HEK293 (cell line): Measurements from ENCODE around the gene B4GALT7.

Source experiments
- CTCF ChIA-PET: fragments of 350-600 bp; formaldehyde crosslinking; extraction: SDS; loops from one replicate; lab custom pipeline; 2021; ENCODE audit warnings: antibody characterized with exemption; lab: Yijun Ruan, JAX
- POLR2A ChIA-PET: fragments of 300-600 bp; formaldehyde crosslinking; extraction: SDS; loops from one replicate; lab custom pipeline; 2020; ENCODE audit warnings: antibody characterized with exemption, inconsistent platforms; lab: Yijun Ruan, JAX
- H3K27ac ChIP-seq: fragments of 200-500 bp; sonication (Bioruptor generic); 2 replicates; pipeline ENCODE4 v1.5.1; 2014; ENCODE audit warnings: low read depth, low read length, control low read depth, inconsistent platforms; ENCODE audit errors: extremely low read depth
- H3K36me3 ChIP-seq, 2 experiments: fragments of 200-500 bp in 1 of 2; sonication (Bioruptor generic) in 1 of 2; 1 replicate in 1 of 2; 2 replicates in 1 of 2; pipeline ENCODE4 v1.5.1; 2014 to 2017; ENCODE audit warnings: inconsistent platforms in 2 of 2, low read length in 2 of 2; ENCODE audit not compliant: control insufficient read depth in 2 of 2, insufficient read depth in 1 of 2
- H3K4me1 ChIP-seq: fragments of 200-500 bp; sonication (Bioruptor generic); 2 replicates; pipeline ENCODE4 v1.5.1; 2014; ENCODE audit warnings: mild to moderate bottlenecking, low read length, inconsistent platforms; ENCODE audit not compliant: control insufficient read depth, insufficient read depth
- H3K4me3 ChIP-seq: 2 replicates; pipeline ENCODE4 v1.5.1; 2011; ENCODE audit warnings: low read depth, mild to moderate bottlenecking, control low read depth, low read length, moderate library complexity
- H3K9me3 ChIP-seq: fragments of 200-500 bp; sonication (Bioruptor generic); 2 replicates; pipeline ENCODE4 v1.5.1; 2014; ENCODE audit warnings: low read depth, low read length, inconsistent platforms; ENCODE audit not compliant: control insufficient read depth, insufficient read depth
- GFI1B ChIP-seq: fragments of 450-650 bp; formaldehyde crosslinking; IDR thresholded peaks from 2 replicates; pipeline ENCODE4 v1.5.1; 2016; ENCODE audit warnings: missing biosample characterization, missing genetic modification characterization
- GLIS1 ChIP-seq: fragments of 450-650 bp; formaldehyde crosslinking; IDR thresholded peaks from 2 replicates; pipeline ENCODE4 v1.5.1; 2016; ENCODE audit warnings: missing biosample characterization, missing genetic modification characterization
- IKZF3 ChIP-seq: fragments of 450-650 bp; IDR thresholded peaks from 2 replicates; pipeline ENCODE4 v1.5.0; 2018; ENCODE audit warnings: missing biosample characterization, mild to moderate bottlenecking, missing genetic modification characterization, moderate library complexity
- KLF10 ChIP-seq: fragments of 450-650 bp; IDR thresholded peaks from 2 replicates; pipeline ENCODE4 v1.5.1; 2018; ENCODE audit warnings: missing biosample characterization, mild to moderate bottlenecking, missing genetic modification characterization
- MEIS1 ChIP-seq: sonication (generic); formaldehyde crosslinking; IDR thresholded peaks from 2 replicates; pipeline ENCODE4 v1.8.1; 2022; ENCODE audit warnings: missing genetic modification reagents, mild to moderate bottlenecking, borderline replicate concordance
- PATZ1 ChIP-seq: fragments of 450-650 bp; formaldehyde crosslinking; IDR thresholded peaks from 2 replicates; pipeline ENCODE4 v1.5.1; 2016; ENCODE audit warnings: missing biosample characterization, missing genetic modification characterization
- PRDM4 ChIP-seq: fragments of 450-650 bp; formaldehyde crosslinking; IDR thresholded peaks from 2 replicates; pipeline ENCODE4 v1.5.1; 2017; ENCODE audit warnings: missing biosample characterization, missing genetic modification characterization
- ZBTB10 ChIP-seq: fragments of 450-650 bp; formaldehyde crosslinking; IDR thresholded peaks from 2 replicates; pipeline ENCODE4 v1.5.1; 2016; ENCODE audit warnings: missing biosample characterization, missing genetic modification characterization
- ZBTB11 ChIP-seq: fragments of 450-650 bp; formaldehyde crosslinking; conservative IDR thresholded peaks from 2 replicates; pipeline ENCODE4 v1.5.1; 2016; ENCODE audit warnings: low read depth, missing biosample characterization, missing genetic modification characterization
- ZBTB48 ChIP-seq: fragments of 450-650 bp; formaldehyde crosslinking; IDR thresholded peaks from 2 replicates; pipeline ENCODE4 v1.5.1; 2016; ENCODE audit warnings: missing biosample characterization, missing genetic modification characterization
- ZFP41 ChIP-seq: fragments of 450-650 bp; formaldehyde crosslinking; IDR thresholded peaks from 2 replicates; pipeline ENCODE4 v1.5.1; 2016; ENCODE audit warnings: missing biosample characterization, missing genetic modification characterization, borderline replicate concordance
- ZNF16 ChIP-seq: fragments of 450-650 bp; formaldehyde crosslinking; IDR thresholded peaks from 2 replicates; pipeline ENCODE4 v1.5.1; 2016; ENCODE audit warnings: low read depth, missing biosample characterization, missing genetic modification characterization
- ZNF24 ChIP-seq: fragments of 450-650 bp; formaldehyde crosslinking; IDR thresholded peaks from 2 replicates; pipeline ENCODE4 v1.5.1; 2016; ENCODE audit warnings: missing biosample characterization, missing genetic modification characterization
- ZNF341 ChIP-seq: fragments of 450-650 bp; formaldehyde crosslinking; IDR thresholded peaks from 2 replicates; pipeline ENCODE4; 2016; ENCODE audit warnings: low read depth, missing biosample characterization, missing genetic modification characterization
- ZNF366 ChIP-seq: fragments of 450-650 bp; formaldehyde crosslinking; conservative IDR thresholded peaks from 2 replicates; pipeline ENCODE4 v1.5.1; 2016; ENCODE audit warnings: missing biosample characterization, missing genetic modification characterization
- ZNF473 ChIP-seq: fragments of 450-650 bp; formaldehyde crosslinking; IDR thresholded peaks from 2 replicates; pipeline ENCODE4 v1.5.1; 2017; ENCODE audit warnings: missing biosample characterization, missing genetic modification characterization
- ZNF48 ChIP-seq: fragments of 450-650 bp; formaldehyde crosslinking; IDR thresholded peaks from 2 replicates; pipeline ENCODE4 v1.5.1; 2016; ENCODE audit warnings: missing biosample characterization, missing genetic modification characterization
- ZNF548 ChIP-seq: fragments of 450-650 bp; formaldehyde crosslinking; IDR thresholded peaks from 2 replicates; pipeline ENCODE4 v1.5.1; 2016; ENCODE audit warnings: missing biosample characterization, missing genetic modification characterization
- ZNF549 ChIP-seq: fragments of 450-650 bp; IDR thresholded peaks from 2 replicates; pipeline ENCODE4 v1.5.1; 2018; ENCODE audit warnings: missing biosample characterization, missing genetic modification characterization, mild to moderate bottlenecking, inconsistent platforms, moderate library complexity
- ZNF596 ChIP-seq: fragments of 450-650 bp; IDR thresholded peaks from 2 replicates; pipeline ENCODE4 v1.5.0; 2018; ENCODE audit warnings: missing biosample characterization, mild to moderate bottlenecking, missing genetic modification characterization, moderate library complexity
- ZNF621 ChIP-seq: fragments of 450-650 bp; formaldehyde crosslinking; IDR thresholded peaks from 2 replicates; pipeline ENCODE4 v1.5.1; 2017; ENCODE audit warnings: missing biosample characterization, missing genetic modification characterization
- ZNF692 ChIP-seq: fragments of 450-650 bp; formaldehyde crosslinking; IDR thresholded peaks from 2 replicates; pipeline ENCODE4 v1.5.1; 2016; ENCODE audit warnings: missing biosample characterization, missing genetic modification characterization
- ZNF701 ChIP-seq: fragments of 450-650 bp; formaldehyde crosslinking; IDR thresholded peaks from 2 replicates; pipeline ENCODE4 v1.5.1; 2016; ENCODE audit warnings: missing biosample characterization, missing genetic modification characterization
- ZNF785 ChIP-seq: fragments of 450-650 bp; formaldehyde crosslinking; IDR thresholded peaks from 2 replicates; pipeline ENCODE4 v1.5.1; 2016; ENCODE audit warnings: missing biosample characterization, missing genetic modification characterization
- ZXDB ChIP-seq: fragments of 450-650 bp; formaldehyde crosslinking; IDR thresholded peaks from 2 replicates; pipeline ENCODE4 v1.5.1; 2016; ENCODE audit warnings: missing biosample characterization, missing genetic modification characterization

Gene B4GALT7

GRCh38 chr5:177598477-177598876 lies 1.5 kb upstream of the B4GALT7 start (continued):
- TF ChIP-seq PATZ1 (no peak), ZBTB11 (tag by site-specific recombination) (peak; percentile 28; the same call in 1 of the 2 replicates), ZNF596 (tag by site-specific recombination) (no peak), ZNF341 (tag by site-specific recombination) (no peak), GLIS1 (0 out of 2 replicates have a peak, but pooled peaks have one; percentile 27)
- TF ChIP-seq, all 188 proteins: peak for 5

- CTCF ChIA-PET, result interaction anchor here (0.8 kb wide), 1 partner anchor 99 kb away, joined by 3 read pairs; no protein-coding TSS in a partner anchor
- Histone ChIP-seq H3K4me3 (peak overlapping the region; percentile 67), H3K4me1 (0 out of 2 replicates have a peak, but pooled peaks cover 2% of the 10 kb centered on the region), H3K27ac (peak overlapping the region; percentile 69), H3K36me3 (peaks cover 3 to 19% of the 10 kb centered on the region in 2 experiments; a peak in 2 of 3 replicates), H3K9me3 (no peaks in the 10 kb centered on the region)
- POLR2A ChIA-PET, result interaction anchor here (0.6 to 1.6 kb wide), 7 partner anchors 7 to 510 kb away, joined by 3 read pairs; partner anchors contain the start of gene TMED9
- TF ChIP-seq ZBTB10 (tag by site-specific recombination), result no peak
- TF ChIP-seq ZNF366 (tag by site-specific recombination), result peak; percentile 67
- no peak for TF ChIP-seq GFI1B
- no peak for TF ChIP-seq ZNF621 (tag by site-specific recombination)
- no peak for TF ChIP-seq ZNF785 (tag by site-specific recombination)
- TF ChIP-seq ZNF473 (tag by site-specific recombination), result no peak
- TF ChIP-seq PRDM4 (tag by site-specific recombination), result peak; percentile 93
- no peak for TF ChIP-seq ZNF48 (tag by site-specific recombination)
- TF ChIP-seq ZNF692 (tag by site-specific recombination), result no peak; the same call in none of the 2 replicates
- no peak for TF ChIP-seq ZNF548 (tag by site-specific recombination)
- TF ChIP-seq ZNF16, result no peak
- no peak for TF ChIP-seq ZNF701 (tag by site-specific recombination)
- no peak for TF ChIP-seq MEIS1 (CRISPR knock-in tag)
- TF ChIP-seq ZBTB48, result peak; percentile 95; the same call in 1 of the 2 replicates
- no peak for TF ChIP-seq ZXDB (tag by site-specific recombination)
- TF ChIP-seq ZNF549 (tag by site-specific recombination), result no peak
- no peak for TF ChIP-seq ZFP41 (tag by site-specific recombination)
- TF ChIP-seq IKZF3 (tag by site-specific recombination), result no peak
- no peak for TF ChIP-seq ZNF24 (tag by site-specific recombination)
- no peak for TF ChIP-seq KLF10 (tag by site-specific recombination)
Observed at GRCh38 chr5:177600508-177601018, 631 bp downstream of the B4GALT7 start.
